Sigmoid colon (tissue), 7 donors: Measurements from ENCODE around the gene CSN2. TPM values are rescaled to one million over a fixed set of nuclear protein-coding genes. Genes with fewer than 3 reads are reported as not detected.

Experiments used
- DNase-seq: peaks from one replicate; pipeline ENCODE4 v3.0.0-alpha.2; 2019
- H3K27ac ChIP-seq, 4 donors: fragments of 200-600 bp; sonication (generic); one replicate each; pipeline ENCODE4 v1.5.1; 2016 to 2019; ENCODE audit warnings: mild to moderate bottlenecking in 1 of 4
- H3K27me3 ChIP-seq, 3 donors: fragments of 200-600 bp; sonication (generic); one replicate each; pipeline ENCODE4 v1.5.1; 2019; ENCODE audit warnings: mild to moderate bottlenecking in 1 of 3
- H3K36me3 ChIP-seq, 4 donors: fragments of 200-600 bp; sonication (generic); one replicate each; pipeline ENCODE4 v1.5.1; 2016 to 2019
- H3K4me1 ChIP-seq, 4 donors: fragments of 200-600 bp; sonication (generic); one replicate each; pipeline ENCODE4 v1.5.1; 2017 to 2019
- H3K4me3 ChIP-seq, 4 donors: fragments of 200-600 bp; sonication (generic); one replicate each; pipeline ENCODE4 v1.5.1; 2017 to 2019; ENCODE audit warnings: mild to moderate bottlenecking in 2 of 4, moderate library complexity in 1 of 4
- H3K9me3 ChIP-seq, 4 donors: fragments of 200-600 bp in 3 of 4; sonication (generic) in 3 of 4; one replicate each; pipeline versions ENCODE4 v1.5.1 to v1.6.1; 2013 to 2019
- CTCF ChIP-seq, 4 experiments: fragments of 450-650 bp in 3 of 4; fragments of 200-600 bp in 1 of 4; IDR thresholded peaks; one replicate each; pipeline ENCODE4 v1.5.1; 2016 to 2019; ENCODE audit warnings: antibody characterized with exemption in 4 of 4, mild to moderate bottlenecking in 3 of 4, moderate library complexity in 2 of 4
- EP300 ChIP-seq, 4 donors: sonication (generic); formaldehyde crosslinking; IDR thresholded peaks; one replicate each; pipeline ENCODE4 v1.6.1; 2017; ENCODE audit warnings: antibody characterized with exemption in 4 of 4
- POLR2A ChIP-seq, 2 donors: fragments of 450-650 bp; IDR thresholded peaks; one replicate each; pipeline ENCODE4 v1.6.1; 2016; ENCODE audit warnings: antibody characterized with exemption in 2 of 2, mild to moderate bottlenecking in 2 of 2, moderate library complexity in 2 of 2
- POLR2AphosphoS5 ChIP-seq, 4 donors: sonication (generic); formaldehyde crosslinking; IDR thresholded peaks; one replicate each; pipeline ENCODE4 v1.6.1; 2017; ENCODE audit warnings: antibody characterized with exemption in 4 of 4
- WGBS, 2 donors: extraction: QIAGEN DNeasy Blood & Tissue Kit; methylation state at CpG; one replicate each; pipeline ENCODE4 v1.1.7; 2013; 5-methylcytosine and 5-hydroxymethylcytosine counted together
- intact Hi-C: fragments of 100-400 bp; cut with DNase I; formaldehyde crosslinking; loops from one replicate; pipeline ENCODE4 v1.15.1; 2023
- polyA plus RNA-seq, 3 donors: library from polyadenylated mRNA; stranded (reverse); fragments of 200-250 nt; gene quantifications; one replicate each; pipeline ENCODE4 v1.2.3, GENCODE V29; 2013
- total RNA-seq, 4 donors: library from RNA; depleted of rRNA; stranded (reverse); fragments of >200 nt; gene quantifications; one replicate each; pipeline ENCODE4 v1.1.0, GENCODE V29; 2016
- donor health status: healthy with polysubstance abuse.
- donor health status: Bipolar disorder and iron deficiency.
- donor health status: healthy.

Gene CSN2
- total and polyA plus RNA-seq, 7 donors: 0.25 to 1.1 TPM; not detected in 5

- TF ChIP-seq EP300 (IDR thresholded peaks at IDR 0.05): no peak
- H3K27me3 ChIP-seq: no peaks in the 10 kb centered on the region
- no peaks in the 10 kb centered on the region for H3K4me1 ChIP-seq
- intact Hi-C loops: no loop called here
- 86 to 93% methylated on average over 2 of the region's 2 CpGs for WGBS, 2 donors
- no peaks in the 10 kb centered on the region for H3K9me3 ChIP-seq
- no peak overlapping the region for H3K27ac ChIP-seq
- no peaks in the 10 kb centered on the region for H3K36me3 ChIP-seq
- H3K4me3 ChIP-seq: no peak overlapping the region
- DNase-seq: no peak
These were observed 55.3 kb downstream of the CSN2 start for GRCh38 chr4:69910016-69910782.

GRCh38 chr4:69909195-69909594, 56.3 kb downstream of the CSN2 start:
- no peak overlapping the region for H3K4me3 ChIP-seq
- H3K4me1 ChIP-seq: no peaks in the 10 kb centered on the region
- no peak overlapping the region for H3K27ac ChIP-seq
- 95 to 97% methylated on average over 4 of the region's 4 CpGs for WGBS, 2 donors
- no peak for TF ChIP-seq EP300 (IDR thresholded peaks at IDR 0.05)
- TF ChIP-seq POLR2AphosphoS5 (IDR thresholded peaks at IDR 0.05): no peak
- no peak for TF ChIP-seq CTCF (IDR thresholded peaks at IDR 0.05)
- TF ChIP-seq POLR2A (IDR thresholded peaks at IDR 0.05): no peak
- no peaks in the 10 kb centered on the region for H3K36me3 ChIP-seq
- no peaks in the 10 kb centered on the region for H3K9me3 ChIP-seq
- no peak for DNase-seq
- no peaks in the 10 kb centered on the region for H3K27me3 ChIP-seq
- intact Hi-C loops: no loop called here

- intact Hi-C loops: no loop called here
- Histone ChIP-seq H3K4me3 (no peak overlapping the region), H3K27me3 (no peaks in the 10 kb centered on the region), H3K27ac (no peak overlapping the region), H3K36me3 (no peaks in the 10 kb centered on the region), H3K9me3 (no peaks in the 10 kb centered on the region), H3K4me1 (no peaks in the 10 kb centered on the region)
- no peak for TF ChIP-seq POLR2A (IDR thresholded peaks at IDR 0.05)
- TF ChIP-seq POLR2AphosphoS5 (IDR thresholded peaks at IDR 0.05): no peak
- no peak for TF ChIP-seq CTCF (IDR thresholded peaks at IDR 0.05)
- no peak for TF ChIP-seq EP300 (IDR thresholded peaks at IDR 0.05)
- WGBS, 2 donors: 63 to 78% methylated on average over 1 of the region's 1 CpG
- DNase-seq: no peak
These were observed 58.4 kb downstream of the CSN2 start for GRCh38 chr4:69907151-69907550.

Other genes with a start within 250 kb of the CSN2 start
- 1 to 10 TPM in 1 of 4 donors, under 1 TPM in 3; 0.71 to 1.2 (median 0.83) TPM for gene SULT1B1, start 205.1 kb downstream of the CSN2 start, total RNA-seq
- 10 to 100 TPM; 29.8 to 99.9 (median 68.5) TPM for gene SULT1B1, start 205.1 kb downstream of the CSN2 start, polyA plus RNA-seq
- gene SULT1E1, start 105.6 kb downstream of the CSN2 start, total RNA-seq: not detected
- under 1 TPM in 1 of 3 donors, not detected in 2; 0.69 TPM for gene SULT1E1, start 105.6 kb downstream of the CSN2 start, polyA plus RNA-seq
- gene CSN1S1, start 34.7 kb downstream of the CSN2 start, total RNA-seq: not detected
- gene CSN1S1, start 34.7 kb downstream of the CSN2 start, polyA plus RNA-seq: under 1 TPM in 1 of 3 donors, not detected in 2; 0.20 TPM
- not detected for gene STATH, start 30.2 kb upstream of the CSN2 start, total RNA-seq
- gene STATH, start 30.2 kb upstream of the CSN2 start, polyA plus RNA-seq: not detected
- gene HTN3, start 62.7 kb upstream of the CSN2 start, total RNA-seq: not detected
- not detected for gene HTN3, start 62.7 kb upstream of the CSN2 start, polyA plus RNA-seq
- not detected for gene HTN1, start 84.7 kb upstream of the CSN2 start, total RNA-seq
- not detected for gene HTN1, start 84.7 kb upstream of the CSN2 start, polyA plus RNA-seq
- not detected for gene PRR27, start 188.5 kb upstream of the CSN2 start, total RNA-seq
- under 1 TPM in 1 of 3 donors, not detected in 2; 0.03 TPM for gene PRR27, start 188.5 kb upstream of the CSN2 start, polyA plus RNA-seq
- 1 to 10 TPM; 4.3 to 6.4 (median 5.5) TPM for gene ODAM, start 230.0 kb upstream of the CSN2 start, total RNA-seq
- gene ODAM, start 230.0 kb upstream of the CSN2 start, polyA plus RNA-seq: 1 to 10 TPM in 1 of 3 donors, not detected in 2; 8.3 TPM